A549 (cell line): ENCODE data around the gene ABCC1. TPM values are rescaled to one million over a fixed set of nuclear protein-coding genes. Genes with fewer than 3 reads are reported as not detected.
A peak's percentile ranks its signal among the peaks of the same experiment; 100 is the strongest.

ENCODE experiments used
- ATAC-seq, 2 experiments: fragments of 200-7000 bp in 1 of 2; fragments of >200 bp in 1 of 2; cut with Nextera tagmentation in 1 of 2; cut with Tn5 transposase in 1 of 2; 3 replicates each; pipeline versions ENCODE4 v1.8.0 to v1.9.1; 2018 to 2020; ENCODE audit warnings: mild to moderate bottlenecking in 1 of 2, moderate library complexity in 1 of 2
- CTCF ChIA-PET: fragments of 300-600 bp; sonication (Branson Sonifier 250); formaldehyde crosslinking; extraction: SDS; loops from one replicate; lab custom pipeline; 2021; ENCODE audit warnings: antibody characterized with exemption, inconsistent platforms; lab: Yijun Ruan, JAX
- POLR2A ChIA-PET: fragments of 350-600 bp; formaldehyde crosslinking; extraction: SDS; loops from one replicate; lab custom pipeline; 2021; ENCODE audit warnings: antibody characterized with exemption, inconsistent platforms; lab: Yijun Ruan, JAX
- DNase-seq, 2 experiments: peaks; one replicate each; pipeline versions ENCODE4 v3.0.0 to v3.0.0-alpha.2; 2011 to 2016; ENCODE audit warnings: low read depth in 1 of 2, low spot score in 1 of 2
- FAIRE-seq: peaks from 2 replicates; lab custom pipeline; 2011; peaks lifted over from hg19 to GRCh38; lab: Jason Lieb, UNC
- H3K27ac ChIP-seq, 2 experiments: fragments of >200 bp; sonication (Bioruptor Twin); formaldehyde crosslinking; 3 replicates each; pipeline ENCODE4 v1.5.1; 2016 to 2017
- H3K4me1 ChIP-seq: fragments of >200 bp; sonication (Bioruptor Twin); formaldehyde crosslinking; 3 replicates; pipeline ENCODE4 v1.6.1; 2016
- H3K4me2 ChIP-seq: fragments of >200 bp; sonication (Bioruptor Twin); formaldehyde crosslinking; 3 replicates; pipeline ENCODE4 v1.6.1; 2016
- H3K4me3 ChIP-seq: fragments of >200 bp; sonication (Bioruptor Twin); formaldehyde crosslinking; 3 replicates; pipeline ENCODE4 v1.5.1; 2016
- H3K9me3 ChIP-seq: fragments of >200 bp; sonication (Bioruptor Twin); formaldehyde crosslinking; 3 replicates; pipeline ENCODE4 v1.6.1; 2016
- BHLHE40 ChIP-seq: IDR thresholded peaks from 2 replicates; pipeline ENCODE4 v1.6.1; 2012; ENCODE audit warnings: low read depth, low read length, inconsistent platforms
- CHD2 ChIP-seq: fragments of 150-350 bp; IDR thresholded peaks from 2 replicates; pipeline ENCODE4 v1.6.1; 2014; ENCODE audit warnings: low read length; ENCODE audit not compliant: partially characterized antibody
- EHMT2 ChIP-seq: fragments of 200-600 bp; sonication (generic); IDR thresholded peaks from 2 replicates; pipeline ENCODE4 v1.6.1; 2016; ENCODE audit warnings: antibody characterized with exemption, low read depth, mild to moderate bottlenecking, moderate library complexity
- HDAC2 ChIP-seq: fragments of 200-600 bp; sonication (generic); IDR thresholded peaks from 2 replicates; pipeline ENCODE4 v1.6.1; 2016
- KDM5A ChIP-seq: fragments of 200-600 bp; sonication (generic); IDR thresholded peaks from 2 replicates; pipeline ENCODE4 v1.6.1; 2016; ENCODE audit warnings: antibody characterized with exemption, mild to moderate bottlenecking
- MAFK ChIP-seq: fragments of 450-650 bp; IDR thresholded peaks from 2 replicates; pipeline ENCODE4 v1.6.1; 2014; ENCODE audit not compliant: partially characterized antibody
- REST ChIP-seq: fragments of 200-600 bp; sonication (generic); IDR thresholded peaks from 2 replicates; pipeline ENCODE4 v1.6.1; 2016; ENCODE audit warnings: antibody characterized with exemption, mild to moderate bottlenecking, moderate library complexity
- RNF2 ChIP-seq: fragments of 200-600 bp; sonication (generic); IDR thresholded peaks from 2 replicates; pipeline ENCODE4 v1.6.1; 2016; ENCODE audit warnings: low read depth, mild to moderate bottlenecking, antibody characterized with exemption, moderate library complexity, borderline replicate concordance
- ZSCAN20 ChIP-seq: fragments of 250-450 bp; sonication (Bioruptor Pico); IDR thresholded peaks from 2 replicates; pipeline ENCODE4 v1.8.0; 2022; ENCODE audit warnings: mild to moderate bottlenecking, moderate library complexity
- WGBS: methylation state at CpG from one replicate; pipeline ENCODE4 v1.1.6; 2017; ENCODE audit errors: missing lambda C conversion rate; 5-methylcytosine and 5-hydroxymethylcytosine counted together
- polyA plus RNA-seq, 4 experiments: library from polyadenylated mRNA; depleted of rRNA in 3 of 4; stranded (reverse); fragments of >200 nt; fragmentation: RNase III in 1 of 4; extraction: RNeasy Plus Mini Kit Qiagen cat#74134 plus additional on column Dnase treatment in 1 of 4; gene quantifications; 2 replicates in 3 of 4; 3 replicates in 1 of 4; pipeline ENCODE4 v1.2.3, GENCODE V29; 2011 to 2017
- TF ChIP-seq, protein P1 (sequence below): fragments of 450-650 bp; IDR thresholded peaks from 2 replicates; pipeline ENCODE4 v1.6.1; 2014; ENCODE audit warnings: antibody characterized with exemption
- TF ChIP-seq, protein P2 (sequence below): IDR thresholded peaks from 2 replicates; pipeline ENCODE4 v1.6.1; 2012

ABCC1 gene
- polyA plus RNA-seq, 2 of the 4 experiments (the other 2 are of a cell fraction) = 56.5 to 93.8 TPM

- no peak overlapping the region for H3K4me2 ChIP-seq
- ATAC-seq (no peak; a peak in 2 of 6 replicates), DNase-seq (peak in 1 of 2 experiments; percentile 72), FAIRE-seq (no peak)
- CTCF ChIA-PET = interaction anchor here (0.7 to 1.2 kb wide), 2 partner anchors 19 to 22 kb away, joined by 3 read pairs; no protein-coding TSS in a partner anchor
- peaks cover 56% of the 10 kb centered on the region for H3K4me1 ChIP-seq
- no peak overlapping the region for H3K4me3 ChIP-seq
- POLR2A ChIA-PET = no interaction called here
- 99% methylated on average over 3 of the region's 3 CpGs for WGBS
- peaks cover 39% of the 10 kb centered on the region for H3K9me3 ChIP-seq
- peak overlapping the region in 1 of 2 experiments; percentile 95; a peak in 3 of 6 replicates for H3K27ac ChIP-seq
- TF ChIP-seq, protein P1, sequence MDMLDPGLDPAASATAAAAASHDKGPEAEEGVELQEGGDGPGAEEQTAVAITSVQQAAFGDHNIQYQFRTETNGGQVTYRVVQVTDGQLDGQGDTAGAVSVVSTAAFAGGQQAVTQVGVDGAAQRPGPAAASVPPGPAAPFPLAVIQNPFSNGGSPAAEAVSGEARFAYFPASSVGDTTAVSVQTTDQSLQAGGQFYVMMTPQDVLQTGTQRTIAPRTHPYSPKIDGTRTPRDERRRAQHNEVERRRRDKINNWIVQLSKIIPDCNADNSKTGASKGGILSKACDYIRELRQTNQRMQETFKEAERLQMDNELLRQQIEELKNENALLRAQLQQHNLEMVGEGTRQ = peak; percentile 73
- TF ChIP-seq KDM5A (no peak), MAFK (peak; percentile 46)
- TF ChIP-seq, protein P2, sequence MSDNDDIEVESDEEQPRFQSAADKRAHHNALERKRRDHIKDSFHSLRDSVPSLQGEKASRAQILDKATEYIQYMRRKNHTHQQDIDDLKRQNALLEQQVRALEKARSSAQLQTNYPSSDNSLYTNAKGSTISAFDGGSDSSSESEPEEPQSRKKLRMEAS = 0 out of 2 replicates have a peak, but pooled peaks have one; percentile 33
Measured at GRCh38 chr16:15970202-15970601, 20.8 kb downstream of the ABCC1 start.

GRCh38 chr16:15970743-15971439 lies 21.5 kb downstream of the ABCC1 start:
- ATAC-seq (no peak), FAIRE-seq (no peak), DNase-seq (no peak)
- TF ChIP-seq CHD2 (no peak), EHMT2 (peak; percentile 32; the same call in 1 of the 2 replicates)
- peak overlapping the region in 1 of 2 experiments; percentile 95; a peak in 3 of 6 replicates for H3K27ac ChIP-seq
- POLR2A ChIA-PET = no interaction called here
- H3K4me1 ChIP-seq = peaks cover 56% of the 10 kb centered on the region
- no peak overlapping the region for H3K4me3 ChIP-seq
- H3K9me3 ChIP-seq = peaks cover 39% of the 10 kb centered on the region
- CTCF ChIA-PET = interaction anchor here (1.2 kb wide), 1 partner anchor 18 kb away, joined by 3 read pairs; no protein-coding TSS in a partner anchor
- H3K4me2 ChIP-seq = no peak overlapping the region
- 92% methylated on average over 7 of the region's 7 CpGs for WGBS

DNA sequence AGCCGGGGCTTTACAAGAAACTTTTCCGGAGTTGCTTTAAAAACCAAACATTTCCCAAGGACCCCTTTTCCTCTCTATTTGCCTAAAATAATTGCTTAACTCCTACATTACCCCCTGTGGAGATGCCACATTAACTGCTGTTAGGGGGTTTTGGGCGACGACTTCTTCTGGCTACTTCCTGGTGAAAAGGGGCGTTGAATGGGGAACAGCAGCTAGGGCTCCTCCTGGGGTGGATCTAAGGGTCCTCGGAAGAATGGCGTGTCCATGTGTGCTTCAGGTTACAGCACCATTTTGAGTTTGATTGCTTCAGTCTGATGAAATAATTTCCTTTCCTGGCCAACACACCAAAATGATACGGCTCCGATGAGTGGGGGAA lies 22.0 kb downstream of the ABCC1 start:
- no peak overlapping the region for H3K4me3 ChIP-seq
- TF ChIP-seq BHLHE40 (no peak), HDAC2 (no peak), REST (no peak), KDM5A (no peak), ZSCAN20 (CRISPR knock-in tag) (no peak), RNF2 (no peak)
- ChIA-PET POLR2A (no interaction called here), CTCF (no interaction called here)
- DNase-seq (no peak), FAIRE-seq (no peak), ATAC-seq (no peak)
- 96% methylated on average over 9 of the region's 9 CpGs for WGBS
- H3K9me3 ChIP-seq = peaks cover 39% of the 10 kb centered on the region
- no peak overlapping the region for H3K4me2 ChIP-seq
- peak overlapping the region in 1 of 2 experiments; percentile 95; a peak in 3 of 6 replicates for H3K27ac ChIP-seq
- peaks cover 56% of the 10 kb centered on the region for H3K4me1 ChIP-seq
